ENCODE results near the gene BSPRY. TPM values are rescaled to one million over a fixed set of nuclear protein-coding genes. Genes with fewer than 3 reads are reported as not detected.

The BSPRY gene
- total and polyA plus RNA-seq, 2 of the 13 experiments (the other 11 are each of a cell fraction or from before 2014, with no cell fraction given), result 0.09 to 0.26 TPM

DNA sequence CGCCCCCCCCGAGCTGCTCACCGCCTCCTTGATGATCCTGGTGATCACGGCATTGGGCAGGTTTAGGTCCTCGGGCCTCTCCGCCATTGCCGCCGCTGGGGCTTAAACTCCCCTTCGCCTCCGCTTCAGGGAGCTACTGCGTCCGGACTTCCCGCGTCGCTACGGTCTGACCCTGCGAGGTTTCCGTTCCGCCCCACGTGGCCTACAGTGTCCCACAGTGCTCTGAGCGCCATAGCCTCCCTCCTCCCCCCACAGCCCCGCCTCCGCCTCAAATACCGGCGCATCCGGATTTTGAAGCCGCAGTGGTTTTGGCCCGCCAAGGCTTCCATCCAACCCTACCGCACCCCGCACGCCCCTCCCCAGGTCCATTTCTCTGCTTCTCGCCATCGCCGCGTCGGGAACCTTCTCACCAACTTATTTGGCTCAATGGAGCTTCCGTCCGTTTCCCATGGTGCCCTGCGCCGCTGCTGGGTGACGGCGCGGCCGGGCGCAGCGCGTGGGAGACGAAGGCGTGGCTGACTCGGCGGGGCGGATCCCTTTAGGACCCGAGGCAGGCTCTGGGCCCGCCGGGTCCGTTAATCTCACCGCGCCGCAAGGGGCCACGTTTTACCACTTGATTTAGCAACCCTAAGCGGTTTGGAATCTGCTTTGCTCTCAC is 61.0 kb downstream of the BSPRY start, which contains the start of the genes C9orf43 and POLE3 (continued):
- peak; percentile 21; the same call in 1 of the 2 replicates for TF ChIP-seq ONECUT2 (CRISPR knock-in tag; IDR thresholded peaks at IDR 0.05)
- TF ChIP-seq, protein P1, sequence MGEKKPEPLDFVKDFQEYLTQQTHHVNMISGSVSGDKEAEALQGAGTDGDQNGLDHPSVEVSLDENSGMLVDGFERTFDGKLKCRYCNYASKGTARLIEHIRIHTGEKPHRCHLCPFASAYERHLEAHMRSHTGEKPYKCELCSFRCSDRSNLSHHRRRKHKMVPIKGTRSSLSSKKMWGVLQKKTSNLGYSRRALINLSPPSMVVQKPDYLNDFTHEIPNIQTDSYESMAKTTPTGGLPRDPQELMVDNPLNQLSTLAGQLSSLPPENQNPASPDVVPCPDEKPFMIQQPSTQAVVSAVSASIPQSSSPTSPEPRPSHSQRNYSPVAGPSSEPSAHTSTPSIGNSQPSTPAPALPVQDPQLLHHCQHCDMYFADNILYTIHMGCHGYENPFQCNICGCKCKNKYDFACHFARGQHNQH (CRISPR knock-in tag; IDR thresholded peaks at IDR 0.05), result peak; percentile 82
- TF ChIP-seq, protein P2, sequence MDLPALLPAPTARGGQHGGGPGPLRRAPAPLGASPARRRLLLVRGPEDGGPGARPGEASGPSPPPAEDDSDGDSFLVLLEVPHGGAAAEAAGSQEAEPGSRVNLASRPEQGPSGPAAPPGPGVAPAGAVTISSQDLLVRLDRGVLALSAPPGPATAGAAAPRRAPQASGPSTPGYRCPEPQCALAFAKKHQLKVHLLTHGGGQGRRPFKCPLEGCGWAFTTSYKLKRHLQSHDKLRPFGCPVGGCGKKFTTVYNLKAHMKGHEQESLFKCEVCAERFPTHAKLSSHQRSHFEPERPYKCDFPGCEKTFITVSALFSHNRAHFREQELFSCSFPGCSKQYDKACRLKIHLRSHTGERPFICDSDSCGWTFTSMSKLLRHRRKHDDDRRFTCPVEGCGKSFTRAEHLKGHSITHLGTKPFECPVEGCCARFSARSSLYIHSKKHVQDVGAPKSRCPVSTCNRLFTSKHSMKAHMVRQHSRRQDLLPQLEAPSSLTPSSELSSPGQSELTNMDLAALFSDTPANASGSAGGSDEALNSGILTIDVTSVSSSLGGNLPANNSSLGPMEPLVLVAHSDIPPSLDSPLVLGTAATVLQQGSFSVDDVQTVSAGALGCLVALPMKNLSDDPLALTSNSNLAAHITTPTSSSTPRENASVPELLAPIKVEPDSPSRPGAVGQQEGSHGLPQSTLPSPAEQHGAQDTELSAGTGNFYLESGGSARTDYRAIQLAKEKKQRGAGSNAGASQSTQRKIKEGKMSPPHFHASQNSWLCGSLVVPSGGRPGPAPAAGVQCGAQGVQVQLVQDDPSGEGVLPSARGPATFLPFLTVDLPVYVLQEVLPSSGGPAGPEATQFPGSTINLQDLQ (CRISPR knock-in tag; IDR thresholded peaks at IDR 0.05), result peak; percentile 89
- no peak for TF ChIP-seq ZKSCAN5 (CRISPR knock-in tag; IDR thresholded peaks at IDR 0.05)
- peak; percentile 58; the same call in 1 of the 2 replicates for TF ChIP-seq ZNF670 (CRISPR knock-in tag; IDR thresholded peaks at IDR 0.05; ENCODE audit: borderline replicate concordance)
- 0 out of 2 replicates have a peak, but pooled peaks have one; percentile 50 for TF ChIP-seq AKAP8 (CRISPR knock-in tag; IDR thresholded peaks at IDR 0.05)
- TF ChIP-seq, protein P3, sequence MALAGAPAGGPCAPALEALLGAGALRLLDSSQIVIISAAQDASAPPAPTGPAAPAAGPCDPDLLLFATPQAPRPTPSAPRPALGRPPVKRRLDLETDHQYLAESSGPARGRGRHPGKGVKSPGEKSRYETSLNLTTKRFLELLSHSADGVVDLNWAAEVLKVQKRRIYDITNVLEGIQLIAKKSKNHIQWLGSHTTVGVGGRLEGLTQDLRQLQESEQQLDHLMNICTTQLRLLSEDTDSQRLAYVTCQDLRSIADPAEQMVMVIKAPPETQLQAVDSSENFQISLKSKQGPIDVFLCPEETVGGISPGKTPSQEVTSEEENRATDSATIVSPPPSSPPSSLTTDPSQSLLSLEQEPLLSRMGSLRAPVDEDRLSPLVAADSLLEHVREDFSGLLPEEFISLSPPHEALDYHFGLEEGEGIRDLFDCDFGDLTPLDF (CRISPR knock-in tag; IDR thresholded peaks at IDR 0.05), result peak; percentile 81; the same call in 1 of the 2 replicates
- 0 out of 2 replicates have a peak, but pooled peaks have one; percentile 40 for TF ChIP-seq MIER2 (CRISPR knock-in tag; IDR thresholded peaks at IDR 0.05)
- TF ChIP-seq ZNF816 (CRISPR knock-in tag; IDR thresholded peaks at IDR 0.05; ENCODE audit: borderline replicate concordance), result peak; percentile 85; the same call in 1 of the 2 replicates
- TF ChIP-seq ZNF558 (CRISPR knock-in tag; IDR thresholded peaks at IDR 0.05; ENCODE audit: borderline replicate concordance), result peak; percentile 81; the same call in 1 of the 2 replicates
- TF ChIP-seq, protein P4, sequence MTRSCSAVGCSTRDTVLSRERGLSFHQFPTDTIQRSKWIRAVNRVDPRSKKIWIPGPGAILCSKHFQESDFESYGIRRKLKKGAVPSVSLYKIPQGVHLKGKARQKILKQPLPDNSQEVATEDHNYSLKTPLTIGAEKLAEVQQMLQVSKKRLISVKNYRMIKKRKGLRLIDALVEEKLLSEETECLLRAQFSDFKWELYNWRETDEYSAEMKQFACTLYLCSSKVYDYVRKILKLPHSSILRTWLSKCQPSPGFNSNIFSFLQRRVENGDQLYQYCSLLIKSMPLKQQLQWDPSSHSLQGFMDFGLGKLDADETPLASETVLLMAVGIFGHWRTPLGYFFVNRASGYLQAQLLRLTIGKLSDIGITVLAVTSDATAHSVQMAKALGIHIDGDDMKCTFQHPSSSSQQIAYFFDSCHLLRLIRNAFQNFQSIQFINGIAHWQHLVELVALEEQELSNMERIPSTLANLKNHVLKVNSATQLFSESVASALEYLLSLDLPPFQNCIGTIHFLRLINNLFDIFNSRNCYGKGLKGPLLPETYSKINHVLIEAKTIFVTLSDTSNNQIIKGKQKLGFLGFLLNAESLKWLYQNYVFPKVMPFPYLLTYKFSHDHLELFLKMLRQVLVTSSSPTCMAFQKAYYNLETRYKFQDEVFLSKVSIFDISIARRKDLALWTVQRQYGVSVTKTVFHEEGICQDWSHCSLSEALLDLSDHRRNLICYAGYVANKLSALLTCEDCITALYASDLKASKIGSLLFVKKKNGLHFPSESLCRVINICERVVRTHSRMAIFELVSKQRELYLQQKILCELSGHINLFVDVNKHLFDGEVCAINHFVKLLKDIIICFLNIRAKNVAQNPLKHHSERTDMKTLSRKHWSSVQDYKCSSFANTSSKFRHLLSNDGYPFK (CRISPR knock-in tag; IDR thresholded peaks at IDR 0.05; ENCODE audit: borderline replicate concordance), result peak; percentile 89; the same call in 1 of the 2 replicates
- peak; percentile 83; the same call in 1 of the 2 replicates for TF ChIP-seq TP53 (CRISPR knock-in tag; conservative IDR thresholded peaks at IDR 0.05)
- TF ChIP-seq FOXJ3 (CRISPR knock-in tag; IDR thresholded peaks at IDR 0.05; ENCODE audit: borderline replicate concordance), result 0 out of 2 replicates have a peak, but pooled peaks have one; percentile 29
- TF ChIP-seq, protein P5, sequence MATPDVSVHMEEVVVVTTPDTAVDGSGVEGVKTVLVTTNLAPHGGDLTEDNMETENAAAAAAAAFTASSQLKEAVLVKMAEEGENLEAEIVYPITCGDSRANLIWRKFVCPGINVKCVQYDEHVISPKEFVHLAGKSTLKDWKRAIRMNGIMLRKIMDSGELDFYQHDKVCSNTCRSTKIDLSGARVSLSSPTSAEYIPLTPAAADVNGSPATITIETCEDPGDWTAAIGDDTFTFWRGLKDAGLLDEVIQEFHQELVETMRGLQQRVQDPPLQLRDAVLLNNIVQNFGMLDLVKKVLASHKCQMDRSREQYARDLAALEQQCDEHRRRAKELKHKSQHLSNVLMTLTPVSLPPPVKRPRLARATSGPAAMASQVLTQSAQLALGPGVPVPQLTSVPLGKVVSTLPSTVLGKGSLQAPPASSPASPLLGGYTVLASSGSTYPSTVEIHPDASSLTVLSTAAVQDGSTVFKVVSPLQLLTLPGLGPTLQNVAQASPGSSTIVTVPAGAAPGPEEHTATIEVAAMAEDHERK (CRISPR knock-in tag; IDR thresholded peaks at IDR 0.05; ENCODE audit: low read depth), result peak; percentile 72; the same call in 1 of the 2 replicates
- peak; percentile 81 for TF ChIP-seq KLF11 (CRISPR knock-in tag; IDR thresholded peaks at IDR 0.05)
- peak; percentile 79; the same call in 1 of the 2 replicates for TF ChIP-seq WIZ (CRISPR knock-in tag; IDR thresholded peaks at IDR 0.05)
- no peak for TF ChIP-seq ZNF660 (CRISPR knock-in tag; IDR thresholded peaks at IDR 0.05; ENCODE audit: borderline replicate concordance, low read depth)
- TF ChIP-seq ZFAT (CRISPR knock-in tag; conservative IDR thresholded peaks at IDR 0.05), result no peak
- no peak for TF ChIP-seq LCORL (IDR thresholded peaks at IDR 0.05)
- TF ChIP-seq LCORL (CRISPR knock-in tag; IDR thresholded peaks at IDR 0.05), result peak; percentile 90
